ENCODE data around the gene LAMA4.

DNA sequence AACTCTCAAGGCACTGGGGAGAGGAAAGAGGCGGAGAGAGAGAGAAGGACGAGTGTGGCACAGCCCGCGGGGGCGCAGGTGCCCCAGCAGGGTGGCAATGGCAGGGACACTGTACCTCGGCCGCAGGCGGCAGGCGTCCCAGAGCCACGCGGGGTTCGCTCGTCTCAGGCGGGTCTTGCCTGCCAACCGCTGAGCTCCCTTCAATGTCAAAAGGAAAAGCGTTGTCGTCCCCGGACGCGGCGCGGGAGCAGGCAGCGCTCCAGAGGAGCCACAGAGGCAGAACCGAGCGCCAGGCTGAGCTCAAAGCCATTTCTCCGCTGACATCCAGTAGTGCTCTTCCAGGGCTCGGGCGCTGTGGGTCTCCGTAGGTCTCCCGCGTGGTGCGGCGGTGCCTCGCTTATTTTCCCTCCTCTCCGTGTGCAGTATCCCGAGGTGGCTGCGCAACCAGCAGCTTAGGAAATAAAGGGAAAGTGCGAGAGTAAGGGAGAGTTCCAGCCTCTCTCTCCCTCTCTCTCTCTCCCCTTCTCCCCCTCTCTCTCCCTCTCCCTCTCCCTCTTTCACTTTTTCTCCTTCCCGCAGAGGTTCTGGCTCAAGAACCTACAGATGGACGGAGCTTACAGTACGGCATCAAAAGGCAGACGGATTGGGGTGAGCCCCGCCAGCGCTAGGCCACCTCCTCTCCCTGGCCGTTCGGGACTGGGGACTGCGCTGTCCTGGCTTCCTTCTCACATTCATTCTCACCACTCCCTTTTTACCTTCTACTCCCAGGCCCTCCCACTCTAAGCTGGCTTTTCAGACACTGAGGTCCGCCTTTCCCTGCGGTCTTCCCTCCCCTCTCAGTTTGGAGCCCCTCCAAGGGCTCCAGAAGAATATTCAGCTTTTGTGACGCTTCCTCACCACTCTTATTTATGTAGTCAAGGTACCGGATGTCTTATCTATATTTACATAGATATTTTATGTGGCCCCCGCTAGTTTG lies at the start of gene LAMA4:
- TF ChIP-seq SUZ12 (IDR thresholded peaks at IDR 0.05) (no peak), BHLHE40 (IDR thresholded peaks at IDR 0.05; ENCODE audit: borderline replicate concordance) (no peak), SP1 (IDR thresholded peaks at IDR 0.05) (no peak), LEF1 (IDR thresholded peaks at IDR 0.05; ENCODE audit: borderline replicate concordance) (no peak), CTBP1 (IDR thresholded peaks at IDR 0.05; ENCODE audit: borderline replicate concordance) (no peak), L3MBTL2 (conservative IDR thresholded peaks at IDR 0.05) (peak; percentile 85), FOXA1 (IDR thresholded peaks at IDR 0.05) (no peak), FOXK2 (IDR thresholded peaks at IDR 0.05) (no peak), ARNT (IDR thresholded peaks at IDR 0.05) (no peak)

Measured in HEK293T (cell line).